GM18508 (cell line): ENCODE results near the gene COPS2.

Experiments used
- ATAC-seq: cut with Tn5 transposase; IDR thresholded peaks from one replicate; pipeline ENCODE4 v1.9.1; 2021; ENCODE audit warnings: moderate number of reproducible peaks; ENCODE audit not compliant: insufficient read depth, unreplicated experiment

COPS2 gene

GRCh38 chr15:49163678-49164077 is 8.3 kb upstream of the COPS2 start:
- ATAC-seq, result no peak

DNA sequence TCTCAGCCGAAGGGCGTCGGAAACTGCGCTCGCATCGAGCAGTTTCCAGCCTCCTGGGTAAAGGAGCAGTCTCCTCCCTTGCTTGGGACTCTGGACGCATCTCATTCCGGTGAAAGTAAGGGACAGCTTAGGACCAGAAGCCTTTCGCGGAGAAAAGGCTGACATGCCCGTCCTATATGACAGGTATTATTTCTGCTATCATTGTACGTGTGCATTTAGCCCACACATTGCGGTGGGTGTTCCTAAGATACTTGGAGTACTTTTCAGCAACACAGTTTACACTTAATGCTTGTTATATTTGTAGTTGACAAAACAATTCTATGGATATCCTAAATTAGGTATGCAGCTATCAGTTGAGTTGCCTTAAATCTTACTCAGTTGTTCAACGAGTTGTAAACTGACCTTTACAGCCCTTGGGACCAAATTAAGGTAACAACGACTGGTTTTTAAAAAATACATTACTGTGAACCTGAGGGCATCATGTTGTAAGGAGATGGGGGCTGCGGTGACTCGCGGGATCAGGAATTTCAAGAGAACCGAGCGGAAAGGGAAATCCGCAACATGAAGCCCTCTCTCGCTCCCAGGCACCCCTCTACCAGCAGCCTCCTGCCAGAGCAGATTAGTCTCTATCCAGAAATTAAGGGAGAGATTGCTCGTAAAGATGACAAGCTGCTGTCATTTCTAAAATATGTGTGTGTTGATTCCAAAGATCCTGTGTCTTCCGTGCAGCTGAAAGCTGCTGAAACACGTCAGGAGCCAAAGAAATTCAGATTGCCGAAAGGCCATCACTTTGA is 632 bp upstream of the COPS2 start:
- no peak for ATAC-seq

- ATAC-seq, result no peak
Measured at GRCh38 chr15:49154799-49155109, 645 bp downstream of the COPS2 start.

DNA sequence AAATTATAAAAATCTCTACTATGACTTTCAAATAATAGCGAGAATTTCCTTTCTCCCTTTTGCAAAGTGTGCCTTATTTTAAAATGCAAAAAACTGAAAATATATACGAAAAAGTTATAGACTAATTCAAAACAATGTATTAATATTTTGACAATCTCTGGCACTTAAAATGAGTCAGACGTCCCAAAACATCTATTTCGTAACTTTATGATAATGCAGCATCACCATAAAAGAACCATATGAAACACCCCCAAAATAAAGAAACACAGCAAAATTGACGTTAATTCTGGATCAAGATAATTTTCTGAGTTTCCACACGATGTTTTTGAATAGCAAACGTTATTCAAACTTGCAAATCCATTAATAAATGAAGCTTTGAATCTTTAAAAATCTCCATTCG is 1.0 kb downstream of the COPS2 start:
- no peak for ATAC-seq

DNA sequence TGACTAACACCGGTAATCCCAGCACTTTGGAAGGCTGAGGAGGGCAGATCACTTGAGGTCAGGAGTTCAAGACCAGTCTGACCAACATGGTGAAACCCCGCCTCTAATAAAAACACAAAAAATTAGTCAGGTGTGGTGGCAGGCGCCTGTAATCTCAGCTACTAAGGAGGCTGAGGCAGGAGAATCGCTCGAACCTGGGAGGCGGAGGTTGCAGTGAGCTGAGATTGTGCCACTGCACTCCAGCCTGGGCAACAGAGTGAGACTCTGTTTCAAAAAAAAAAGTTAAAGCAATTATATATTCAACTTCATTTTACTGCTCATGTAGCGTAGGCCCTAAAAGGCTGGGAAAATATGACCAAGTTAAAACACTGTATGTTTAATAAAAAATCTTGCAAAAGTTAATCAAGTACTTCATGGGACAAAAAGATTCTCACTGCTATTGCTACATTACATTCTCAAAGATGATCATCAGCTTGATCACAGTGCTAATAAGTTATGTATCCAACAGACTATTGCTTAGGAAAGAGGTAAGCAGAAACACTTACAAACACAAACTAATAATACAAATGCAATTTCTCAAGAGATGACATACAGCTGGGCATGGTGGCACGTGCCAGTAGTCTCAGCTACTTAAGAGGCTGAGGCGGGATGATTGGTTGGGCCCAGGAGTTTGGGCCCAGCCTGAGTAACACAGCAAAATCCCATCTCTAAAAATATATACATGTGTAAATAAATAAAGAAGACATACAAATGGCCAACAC is 2.7 kb downstream of the COPS2 start:
- no peak for ATAC-seq

DNA sequence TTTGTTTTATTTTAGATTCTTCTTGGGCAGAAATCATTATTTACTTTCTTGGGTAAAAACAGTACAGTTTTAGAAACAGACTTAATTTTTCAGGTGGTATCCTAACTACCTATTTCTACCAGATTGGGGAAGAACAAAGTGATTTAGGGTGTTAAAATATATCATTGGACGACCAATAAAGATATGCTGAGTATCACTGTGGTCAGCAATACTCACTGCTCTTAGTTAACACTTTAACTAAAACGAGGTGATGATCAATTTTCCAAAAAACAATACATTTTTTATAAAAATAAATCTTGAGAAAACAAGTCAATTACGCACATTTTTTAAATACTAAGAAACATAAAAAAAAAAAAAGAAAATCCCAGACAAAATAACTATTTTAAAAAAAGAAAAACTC is 3.6 kb downstream of the COPS2 start:
- no peak for ATAC-seq

- no peak for ATAC-seq
Measured at GRCh38 chr15:49148727-49149126, 6.7 kb downstream of the COPS2 start.

GRCh38 chr15:49148298-49148697 is 7.1 kb downstream of the COPS2 start:
- no peak for ATAC-seq

GRCh38 chr15:49145651-49146609 is 9.5 kb downstream of the COPS2 start:
- ATAC-seq, result no peak

DNA sequence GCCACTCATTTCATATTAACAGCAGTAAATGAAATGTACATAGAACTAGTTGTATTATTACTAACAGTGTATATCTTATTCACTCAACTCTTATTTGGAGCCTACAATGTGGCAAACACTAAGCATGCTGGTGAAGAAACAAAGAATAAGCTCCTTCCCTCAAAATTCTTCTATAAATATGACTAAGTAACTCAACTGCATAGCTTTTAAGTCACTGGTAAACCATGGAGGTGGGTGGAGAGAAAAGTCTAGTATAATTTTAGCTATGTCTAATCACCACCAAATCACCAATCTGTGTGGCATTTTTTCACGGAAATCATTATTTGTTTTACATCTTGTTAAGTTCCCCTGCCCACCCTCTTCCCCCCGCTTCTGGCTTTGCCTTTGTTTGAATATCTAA is 17.5 kb downstream of the COPS2 start:
- ATAC-seq, result no peak

DNA sequence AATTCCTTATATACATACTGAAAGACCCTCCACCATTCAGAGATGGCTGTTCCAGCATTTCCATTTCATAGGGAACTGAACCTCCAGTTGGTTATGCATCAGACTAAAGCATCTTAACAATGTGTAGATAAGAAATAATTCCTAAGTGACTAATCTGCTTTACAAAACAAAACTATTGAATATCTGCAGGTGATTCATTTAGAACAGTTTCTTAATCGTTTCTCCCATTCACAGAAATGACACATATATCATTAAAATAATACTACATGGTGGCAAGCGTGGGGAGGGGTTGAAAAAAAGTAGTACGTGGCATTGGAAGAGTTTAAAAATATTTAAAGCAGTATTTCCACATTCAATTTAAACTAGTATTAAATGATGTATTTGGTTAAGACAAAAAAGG is 19.5 kb downstream of the COPS2 start:
- no peak for ATAC-seq

GRCh38 chr15:49135342-49135857 is 20.0 kb downstream of the COPS2 start:
- no peak for ATAC-seq

GRCh38 chr15:49134683-49135341 is 20.6 kb downstream of the COPS2 start:
- ATAC-seq, result no peak

- no peak for ATAC-seq
Measured at GRCh38 chr15:49131403-49131802, 24.0 kb downstream of the COPS2 start.

- no peak for ATAC-seq
Measured at GRCh38 chr15:49124371-49124770, 31.0 kb downstream of the COPS2 start.

DNA sequence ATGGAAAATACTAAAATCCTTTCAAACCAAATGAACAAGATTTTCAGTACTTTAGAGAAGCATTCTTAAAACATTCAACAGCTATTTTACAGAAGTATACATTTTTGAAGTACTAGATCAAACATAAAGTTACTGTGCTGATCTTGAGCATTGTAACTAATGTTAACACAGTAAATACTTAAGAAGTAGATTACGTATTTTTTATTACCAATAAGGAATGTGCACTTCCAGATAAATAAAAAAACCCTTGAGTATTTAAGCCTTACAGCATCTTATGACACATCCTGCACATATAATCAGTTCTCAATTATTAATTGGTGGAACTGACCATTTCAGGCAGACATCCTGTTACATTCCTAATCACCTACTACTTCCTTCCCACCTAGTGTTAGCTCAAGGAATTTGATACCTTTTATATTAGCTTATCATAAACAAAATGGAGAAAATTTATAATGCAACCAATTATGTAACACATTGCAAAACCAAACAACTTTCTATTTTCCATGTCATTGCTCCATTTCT is 32.8 kb downstream of the COPS2 start:
- ATAC-seq, result no peak

DNA sequence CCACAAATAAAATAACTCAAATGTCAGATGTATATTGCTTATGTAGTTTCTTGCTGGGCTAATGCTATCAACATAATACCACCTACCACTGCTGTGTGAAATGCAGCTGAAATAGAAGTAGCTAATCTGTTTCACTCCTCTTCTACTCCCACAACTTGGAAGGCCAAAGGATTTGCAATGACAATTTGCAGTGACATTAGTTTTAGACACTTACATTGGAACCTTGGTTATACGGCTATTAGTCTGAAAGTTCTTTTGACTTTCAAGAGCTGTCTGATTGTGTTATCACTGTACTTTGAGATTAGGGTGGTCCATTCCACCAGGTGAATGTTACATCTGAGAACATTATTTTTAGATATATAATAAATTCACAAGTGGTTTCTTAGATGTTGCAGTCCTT is 33.5 kb downstream of the COPS2 start:
- ATAC-seq, result no peak

DNA sequence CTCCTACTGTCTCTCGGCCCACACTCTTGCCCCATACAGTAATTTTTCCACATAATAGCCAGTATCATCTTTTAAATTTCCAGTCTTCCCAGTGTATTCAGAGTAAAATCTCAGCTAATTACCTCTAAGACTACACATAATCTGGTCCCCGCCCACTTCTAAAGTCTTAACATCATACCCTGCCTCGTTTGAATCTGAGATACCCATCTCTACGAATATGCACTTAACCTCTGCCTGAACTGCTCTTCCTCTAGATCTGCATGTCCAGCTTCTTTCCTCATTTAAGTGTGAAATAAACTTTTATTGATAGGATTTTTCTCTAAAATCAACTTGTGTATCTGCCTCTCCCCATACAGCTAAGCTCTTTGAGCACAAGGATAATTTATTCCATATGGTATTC is 34.6 kb downstream of the COPS2 start:
- ATAC-seq, result no peak

- no peak for ATAC-seq
Measured at GRCh38 chr15:49116108-49116857, 39.1 kb downstream of the COPS2 start.
